NCI-H226 (cell line): ENCODE data around the gene NDEL1.
A peak's percentile ranks its signal among the peaks of the same experiment; 100 is the strongest.

Source experiments
- DNase-seq: peaks from one replicate; pipeline ENCODE4 v3.0.0-alpha.2; 2015

The NDEL1 gene

DNA sequence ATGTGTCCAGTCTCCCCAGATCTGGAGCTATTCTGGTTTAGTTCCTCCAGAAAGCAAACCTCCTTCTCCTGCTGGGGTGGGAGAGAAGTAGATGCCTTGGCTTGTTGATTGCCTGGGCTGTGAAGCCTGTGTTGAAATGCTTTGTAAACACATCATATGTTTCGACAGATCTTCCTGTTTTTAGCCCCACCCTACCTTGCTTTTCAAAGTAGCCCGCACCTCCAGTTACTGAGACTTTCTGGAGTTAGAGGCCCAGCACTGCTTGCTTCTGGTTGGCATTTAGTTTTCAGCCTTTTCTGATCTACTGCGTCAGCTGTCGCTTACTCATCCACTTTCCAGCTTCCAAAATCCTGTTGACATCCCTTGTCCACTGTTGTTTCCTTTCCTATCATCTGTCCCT lies 17.9 kb upstream of the NDEL1 start:
- no peak for DNase-seq

- DNase-seq: no peak
Measured at GRCh38 chr17:8418471-8418870, 17.2 kb upstream of the NDEL1 start.

DNA sequence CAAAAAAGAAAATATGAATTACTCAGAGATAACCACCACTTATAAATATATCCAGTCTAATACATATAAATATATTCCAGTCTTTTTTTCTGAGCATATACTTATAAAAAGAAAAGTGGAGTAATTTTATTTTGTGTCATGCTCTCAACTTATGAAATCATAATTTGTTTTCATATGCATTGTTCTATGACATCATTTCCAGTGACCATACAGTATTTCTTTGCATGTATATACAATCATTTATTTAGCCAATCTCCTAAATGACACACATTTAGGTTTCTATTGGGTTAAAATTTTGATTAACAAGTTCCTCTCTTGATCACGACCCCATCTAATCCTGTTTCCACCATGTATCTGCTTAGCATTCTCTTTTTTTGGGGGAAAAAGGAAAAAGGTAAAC lies 16.4 kb upstream of the NDEL1 start:
- DNase-seq: no peak

- DNase-seq: peak; percentile 17
Measured at GRCh38 chr17:8420041-8420934, 15.4 kb upstream of the NDEL1 start.

- no peak for DNase-seq
Measured at GRCh38 chr17:8421571-8421970, 14.1 kb upstream of the NDEL1 start.

- DNase-seq: no peak
Measured at GRCh38 chr17:8426094-8426720, 9.5 kb upstream of the NDEL1 start.

DNA sequence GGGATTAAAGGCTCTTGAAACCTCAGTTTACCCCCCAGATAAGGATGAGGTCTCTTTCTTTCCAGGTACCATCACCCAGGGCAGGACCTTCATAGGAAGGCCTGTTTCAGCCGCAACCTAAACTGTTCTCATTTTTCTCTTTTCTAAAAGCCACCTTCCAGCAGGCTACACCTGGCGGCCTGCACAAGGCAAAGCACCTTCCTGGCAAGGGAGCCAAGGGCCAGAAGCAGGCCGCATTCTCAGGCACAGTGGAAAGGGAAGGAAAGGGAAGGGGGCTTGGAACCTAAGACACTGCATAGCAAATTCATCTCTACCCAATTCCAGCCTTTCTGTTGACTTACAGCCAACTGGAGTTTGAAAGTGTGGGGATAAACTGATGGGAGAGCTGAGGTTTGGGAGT lies 8.9 kb upstream of the NDEL1 start:
- no peak for DNase-seq

GRCh38 chr17:8430966-8431365 lies 4.7 kb upstream of the NDEL1 start:
- DNase-seq: peak; percentile 96

GRCh38 chr17:8436169-8436843 lies 622 bp downstream of the NDEL1 start:
- no peak for DNase-seq

- no peak for DNase-seq
Measured at GRCh38 chr17:8436844-8437171, 1.1 kb downstream of the NDEL1 start.

DNA sequence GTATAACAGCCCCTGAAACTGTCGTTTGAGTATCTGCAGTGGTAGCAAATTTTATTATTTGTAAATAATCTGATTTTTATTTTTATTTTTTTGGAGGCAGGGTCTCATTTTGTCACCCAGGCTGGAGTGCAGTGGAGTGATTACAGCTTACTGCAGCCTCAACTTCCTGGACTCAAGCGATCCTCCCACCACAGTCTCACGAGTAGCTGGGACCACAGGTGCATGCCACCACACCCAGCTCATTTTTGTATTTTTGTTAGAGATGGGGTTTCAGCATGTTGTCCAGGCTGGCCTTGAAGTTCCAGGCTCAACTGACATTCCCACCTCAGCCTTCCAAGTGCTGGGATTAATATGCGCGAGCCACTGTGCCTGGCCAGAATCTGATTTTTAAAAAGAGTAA lies 2.8 kb downstream of the NDEL1 start:
- DNase-seq: no peak

DNA sequence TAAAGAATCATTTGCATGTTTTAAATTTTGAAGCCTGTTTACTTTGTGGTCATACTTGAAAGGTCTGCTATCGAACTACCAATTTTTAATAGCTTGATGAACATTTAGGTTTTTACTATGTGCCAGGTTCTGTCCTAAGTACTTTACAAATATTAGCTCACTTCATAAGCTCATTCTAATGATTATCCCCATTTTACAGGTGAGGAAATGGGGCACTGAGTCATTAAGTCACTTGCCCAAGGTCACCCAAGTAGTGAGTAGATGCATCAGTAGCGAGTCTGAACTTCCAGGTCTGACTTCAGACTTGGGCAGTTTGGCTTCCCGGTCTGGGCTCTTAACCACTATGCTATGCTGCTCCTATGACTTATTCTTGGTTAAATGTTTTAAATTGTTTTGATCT lies 4.0 kb downstream of the NDEL1 start:
- DNase-seq: no peak

- no peak for DNase-seq
Measured at GRCh38 chr17:8441690-8442089, 6.0 kb downstream of the NDEL1 start.

DNA sequence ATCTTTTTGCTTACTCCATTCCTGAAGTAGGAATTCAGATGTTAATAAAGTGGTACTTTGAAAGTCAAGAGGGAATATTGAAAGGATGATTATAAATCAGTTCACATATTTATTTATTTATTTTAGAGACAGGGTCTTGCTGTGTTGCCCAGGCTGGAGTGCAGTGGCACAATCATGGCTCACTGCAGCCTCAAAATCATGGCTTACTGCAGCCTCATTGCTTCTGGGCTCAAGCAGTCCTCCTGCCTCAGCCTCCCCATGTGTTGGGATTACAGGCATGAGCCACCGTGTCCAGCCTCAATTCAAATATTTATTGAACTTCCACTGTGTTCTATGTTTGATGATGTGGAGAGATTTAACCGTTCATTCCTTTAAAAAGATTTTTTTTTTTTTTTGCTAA lies 6.6 kb downstream of the NDEL1 start:
- no peak for DNase-seq

GRCh38 chr17:8443756-8444155 lies 8.1 kb downstream of the NDEL1 start:
- no peak for DNase-seq

DNA sequence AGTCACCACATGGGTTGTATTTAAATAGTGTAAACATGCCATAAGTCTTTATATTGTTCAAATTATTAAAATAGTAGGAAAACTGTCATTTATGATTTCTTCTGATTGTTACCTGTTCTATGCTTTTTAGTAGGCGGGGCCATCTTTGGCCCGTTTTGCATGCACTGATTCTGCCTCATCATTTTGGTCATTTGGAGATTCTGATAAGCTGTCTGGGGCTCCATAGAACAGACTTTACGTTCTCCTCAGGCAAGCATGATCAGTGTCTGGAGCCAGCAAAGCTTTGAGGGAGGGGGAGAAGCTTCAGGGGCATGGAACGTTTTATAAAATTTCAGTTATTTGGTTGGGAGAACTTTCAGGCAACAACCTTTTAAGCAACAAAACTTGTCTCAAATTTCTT lies 8.8 kb downstream of the NDEL1 start:
- DNase-seq: no peak

- DNase-seq: no peak
Measured at GRCh38 chr17:8445536-8445935, 9.9 kb downstream of the NDEL1 start.

- DNase-seq: peak; percentile 8
Measured at GRCh38 chr17:8447799-8448198, 12.1 kb downstream of the NDEL1 start.

DNA sequence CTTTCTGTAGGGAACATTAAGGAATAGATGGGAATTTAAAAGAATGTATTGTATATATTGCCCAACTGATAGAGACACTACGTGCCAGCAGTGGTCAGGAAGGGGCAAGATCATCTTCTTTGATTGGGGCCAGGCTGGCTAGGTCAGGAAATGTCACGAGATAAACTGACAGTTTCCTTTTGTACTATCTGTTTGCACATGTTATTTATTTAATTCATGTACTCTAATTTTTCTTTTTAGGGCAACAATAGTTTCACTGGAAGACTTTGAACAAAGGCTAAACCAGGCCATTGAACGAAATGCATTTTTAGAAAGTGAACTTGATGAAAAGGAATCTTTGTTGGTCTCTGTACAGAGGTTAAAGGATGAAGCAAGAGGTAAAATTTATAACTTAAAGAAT lies 12.6 kb downstream of the NDEL1 start:
- DNase-seq: no peak

DNA sequence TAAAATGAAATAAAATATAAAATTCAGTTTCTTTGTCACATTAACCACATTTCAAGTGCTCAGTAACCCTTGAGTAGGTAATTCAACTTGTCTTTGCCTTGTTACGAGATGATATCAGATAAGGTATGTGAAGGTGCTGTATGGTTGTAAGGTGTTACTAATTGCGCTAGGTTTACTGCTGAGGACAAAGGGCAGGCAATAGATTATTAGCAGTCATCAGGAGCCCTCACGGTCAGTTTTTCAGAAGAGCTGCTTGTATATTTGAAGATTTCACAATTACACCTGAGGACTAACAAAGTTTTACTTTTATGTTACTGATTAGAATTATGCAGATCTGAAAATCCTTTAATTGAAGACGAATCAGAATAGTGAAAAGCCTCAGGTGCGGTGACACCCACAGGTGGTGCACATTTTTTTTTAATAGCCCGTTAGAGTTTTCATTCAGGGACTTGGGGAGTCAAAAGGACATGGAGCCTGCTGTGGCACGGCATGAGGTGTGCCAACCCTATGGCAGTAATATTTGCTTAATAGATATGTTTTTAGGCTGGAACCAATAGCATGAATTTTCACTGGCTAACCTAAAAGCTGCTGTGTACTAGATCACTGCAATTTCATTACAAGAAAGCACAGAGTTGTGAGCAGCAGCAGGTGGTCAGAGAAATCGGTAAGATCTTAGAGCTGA lies 16.4 kb downstream of the NDEL1 start:
- no peak for DNase-seq

GRCh38 chr17:8453326-8453725 lies 17.6 kb downstream of the NDEL1 start:
- DNase-seq: no peak

GRCh38 chr17:8455665-8456209 lies 20.1 kb downstream of the NDEL1 start:
- no peak for DNase-seq

- DNase-seq: no peak
Measured at GRCh38 chr17:8458128-8458527, 22.4 kb downstream of the NDEL1 start.
